ENCODE data around the gene ATP2B2. TPM values are rescaled to one million over a fixed set of nuclear protein-coding genes. Genes with fewer than 3 reads are reported as not detected.

ATP2B2 gene
- total RNA-seq, 1 donor from 2014 or later: 0.42 TPM

- TF ChIP-seq, protein P1, sequence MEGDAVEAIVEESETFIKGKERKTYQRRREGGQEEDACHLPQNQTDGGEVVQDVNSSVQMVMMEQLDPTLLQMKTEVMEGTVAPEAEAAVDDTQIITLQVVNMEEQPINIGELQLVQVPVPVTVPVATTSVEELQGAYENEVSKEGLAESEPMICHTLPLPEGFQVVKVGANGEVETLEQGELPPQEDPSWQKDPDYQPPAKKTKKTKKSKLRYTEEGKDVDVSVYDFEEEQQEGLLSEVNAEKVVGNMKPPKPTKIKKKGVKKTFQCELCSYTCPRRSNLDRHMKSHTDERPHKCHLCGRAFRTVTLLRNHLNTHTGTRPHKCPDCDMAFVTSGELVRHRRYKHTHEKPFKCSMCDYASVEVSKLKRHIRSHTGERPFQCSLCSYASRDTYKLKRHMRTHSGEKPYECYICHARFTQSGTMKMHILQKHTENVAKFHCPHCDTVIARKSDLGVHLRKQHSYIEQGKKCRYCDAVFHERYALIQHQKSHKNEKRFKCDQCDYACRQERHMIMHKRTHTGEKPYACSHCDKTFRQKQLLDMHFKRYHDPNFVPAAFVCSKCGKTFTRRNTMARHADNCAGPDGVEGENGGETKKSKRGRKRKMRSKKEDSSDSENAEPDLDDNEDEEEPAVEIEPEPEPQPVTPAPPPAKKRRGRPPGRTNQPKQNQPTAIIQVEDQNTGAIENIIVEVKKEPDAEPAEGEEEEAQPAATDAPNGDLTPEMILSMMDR (conservative IDR thresholded peaks at IDR 0.05): no peak
- Mint-ChIP-seq H3K9me3 (no peaks in the 10 kb centered on the region), H3K36me3 (ENCODE audit: low read depth) (no peaks in the 10 kb centered on the region), H3K4me3 (no peak overlapping the region), H3K27me3 (ENCODE audit: low read depth) (peaks cover 5% of the 10 kb centered on the region), H3K4me1 (peaks cover 4% of the 10 kb centered on the region), H3K27ac (ENCODE audit: unreplicated experiment) (peak overlapping the region; percentile 13)
- no peak for DNase-seq (ENCODE audit: low read depth, low spot score)
These were observed 5.5 kb upstream of the ATP2B2 start for GRCh38 chr3:10510743-10511432.

DNA sequence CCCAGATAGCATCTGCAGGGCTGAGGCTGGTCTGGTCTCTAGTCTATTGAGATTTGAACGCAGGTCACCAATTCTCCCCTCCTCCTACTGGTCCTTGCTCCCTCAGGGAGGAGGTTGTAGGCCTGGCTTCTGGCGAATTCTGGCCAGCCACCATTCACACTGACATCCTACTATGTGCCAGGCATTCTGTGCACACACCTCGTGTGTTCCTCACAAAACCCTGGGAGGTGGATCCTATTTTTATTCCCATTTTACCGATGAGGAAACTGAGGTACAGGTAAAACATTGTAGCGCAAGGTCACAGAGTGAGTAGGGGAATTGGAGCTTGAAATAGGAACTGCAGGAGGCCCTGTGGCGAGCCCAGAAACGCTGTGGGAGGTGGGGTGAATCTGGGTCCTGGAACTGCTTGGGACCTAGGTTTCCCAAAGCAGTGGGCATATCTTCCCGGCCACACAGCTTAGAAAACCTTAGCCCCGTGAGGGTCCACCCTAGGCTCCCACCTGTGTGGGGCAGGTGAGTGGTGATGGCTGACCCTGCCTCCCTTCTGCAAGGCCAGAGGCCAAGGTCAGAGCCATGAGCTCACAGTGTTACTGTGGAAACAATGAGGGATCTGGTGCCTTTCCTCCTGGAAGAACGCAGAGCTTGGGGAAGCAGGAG, 4.8 kb upstream of the ATP2B2 start:
- peaks cover 7% of the 10 kb centered on the region for H3K27me3 Mint-ChIP-seq (ENCODE audit: low read depth)

DNA sequence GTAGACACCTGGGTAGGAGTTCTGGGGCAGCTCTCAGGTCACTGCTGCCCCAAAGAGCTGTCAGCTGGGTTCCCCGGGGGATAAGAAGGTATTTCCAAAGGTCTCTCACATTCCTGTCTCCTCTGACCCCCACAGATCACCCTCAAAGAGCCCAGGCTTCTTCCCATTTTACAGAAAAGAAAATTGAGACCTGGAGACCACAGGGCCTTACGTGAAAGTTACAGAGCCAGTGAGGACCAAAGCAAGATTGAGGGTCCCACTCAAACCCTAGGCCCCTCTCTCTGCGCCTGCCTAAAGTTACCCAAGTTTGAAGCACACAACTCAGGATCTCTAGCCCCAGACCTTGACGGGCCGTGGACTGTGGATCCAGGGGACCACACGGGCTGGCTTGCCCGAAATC, 3.9 kb upstream of the ATP2B2 start:
- H3K4me3 Mint-ChIP-seq: no peak overlapping the region
- DNase-seq (ENCODE audit: low read depth, low spot score): no peak
- H3K36me3 Mint-ChIP-seq (ENCODE audit: low read depth): no peaks in the 10 kb centered on the region
- no peak overlapping the region for H3K27ac Mint-ChIP-seq (ENCODE audit: unreplicated experiment)
- no peaks in the 10 kb centered on the region for H3K9me3 Mint-ChIP-seq
- TF ChIP-seq, protein P1 (conservative IDR thresholded peaks at IDR 0.05): no peak
- H3K27me3 Mint-ChIP-seq (ENCODE audit: low read depth): peaks cover 12% of the 10 kb centered on the region
- H3K4me1 Mint-ChIP-seq: peaks cover 4% of the 10 kb centered on the region

More for the DNA sequence above, 4.8 kb upstream of the ATP2B2 start:
- no peak for DNase-seq (ENCODE audit: low read depth, low spot score)
- Mint-ChIP-seq H3K4me1 (peaks cover 4% of the 10 kb centered on the region), H3K27ac (ENCODE audit: unreplicated experiment) (no peak overlapping the region), H3K36me3 (ENCODE audit: low read depth) (no peaks in the 10 kb centered on the region), H3K4me3 (no peak overlapping the region), H3K9me3 (no peaks in the 10 kb centered on the region)
- TF ChIP-seq, protein P1 (conservative IDR thresholded peaks at IDR 0.05): no peak

DNA sequence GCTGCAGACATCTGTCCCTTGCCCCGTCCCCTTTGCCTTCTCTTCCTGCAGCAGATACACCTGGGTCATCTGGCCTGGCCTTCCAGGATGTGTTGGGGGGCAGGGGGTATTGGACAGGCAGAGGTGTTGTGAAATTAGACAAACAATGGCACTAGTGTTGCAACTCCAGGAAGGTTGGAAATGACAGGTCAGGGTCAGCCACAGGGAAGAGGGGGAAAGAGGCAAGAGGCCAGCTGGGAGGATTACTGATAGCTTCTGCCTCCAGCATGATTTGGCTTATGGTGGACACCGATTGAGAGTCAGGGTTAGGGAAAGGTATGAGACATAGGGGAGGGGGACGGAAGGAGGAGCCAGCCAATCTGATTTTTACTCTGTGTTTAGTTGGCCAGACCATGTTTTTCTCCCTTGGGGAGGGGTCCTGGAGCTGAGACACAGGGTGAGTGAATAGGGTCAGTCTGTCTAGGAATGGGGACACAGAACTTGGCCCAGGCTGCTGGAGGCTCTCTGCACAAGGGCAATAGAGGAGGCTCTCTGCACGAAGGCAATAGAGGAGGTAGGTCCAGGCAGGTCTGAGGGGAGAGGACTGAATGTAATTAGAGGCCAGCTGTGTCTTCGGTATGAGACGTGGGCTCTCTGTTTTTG, 3.4 kb upstream of the ATP2B2 start:
- H3K36me3 Mint-ChIP-seq (ENCODE audit: low read depth): no peaks in the 10 kb centered on the region
- no peak overlapping the region for H3K4me3 Mint-ChIP-seq
- H3K9me3 Mint-ChIP-seq: no peaks in the 10 kb centered on the region
- DNase-seq (ENCODE audit: low read depth, low spot score): no peak
- TF ChIP-seq, protein P1 (conservative IDR thresholded peaks at IDR 0.05): no peak
- no peak overlapping the region for H3K27ac Mint-ChIP-seq (ENCODE audit: unreplicated experiment)
- H3K27me3 Mint-ChIP-seq (ENCODE audit: low read depth): peaks cover 16% of the 10 kb centered on the region
- peaks cover 4% of the 10 kb centered on the region for H3K4me1 Mint-ChIP-seq

GRCh38 chr3:10508235-10508618, 2.8 kb upstream of the ATP2B2 start:
- Mint-ChIP-seq H3K27me3 (ENCODE audit: low read depth) (peaks cover 17% of the 10 kb centered on the region), H3K27ac (ENCODE audit: unreplicated experiment) (peak overlapping the region; percentile 41), H3K4me1 (peaks cover 4% of the 10 kb centered on the region), H3K36me3 (ENCODE audit: low read depth) (no peaks in the 10 kb centered on the region), H3K9me3 (no peaks in the 10 kb centered on the region), H3K4me3 (no peak overlapping the region)
- DNase-seq (ENCODE audit: low read depth, low spot score): no peak
- TF ChIP-seq, protein P1 (conservative IDR thresholded peaks at IDR 0.05): no peak

All from neural crest cell (in vitro differentiated cells).